IMR-90 (cell line): ENCODE measurements around the gene PLAAT4. TPM values are rescaled to one million over a fixed set of nuclear protein-coding genes. Genes with fewer than 3 reads are reported as not detected.
"Not testable (repeated sequence)": the region's sequence is repeated elsewhere in the genome, so short reads cannot be mapped to it uniquely, and the experiment has no call there.

Experiments used
- ATAC-seq: fragments of 200-7000 bp; cut with Tn5 transposase; 2 replicates; pipeline ENCODE4 v1.9.1; 2020; ENCODE audit warnings: low read depth, mild to moderate bottlenecking, moderate library complexity
- BruUV-seq: library from RNA; stranded (reverse); fragments of 400-500 nt; replicated peaks from 2 replicates; lab custom pipeline; 2021; lab: Mats Ljungman, UMichigan
- CTCF ChIA-PET: fragments of 300-600 bp; formaldehyde crosslinking; extraction: SDS; loops from one replicate; lab custom pipeline; 2021; ENCODE audit warnings: antibody characterized with exemption; lab: Yijun Ruan, JAX
- POLR2A ChIA-PET: fragments of 300-600 bp; sonication (Branson Sonifier 250); formaldehyde crosslinking; loops from one replicate; lab custom pipeline; 2022; ENCODE audit warnings: antibody characterized with exemption; ENCODE audit not compliant: unreplicated experiment; lab: Charles Lee
- DNase-seq: peaks from one replicate; pipeline ENCODE4 v3.0.0; 2013
- H2AFZ ChIP-seq: replicated peaks from 2 replicates; pipeline ENCODE3; 2013; ENCODE audit warnings: low read length, mild to moderate bottlenecking; ENCODE audit not compliant: poor library complexity
- H2AK5ac ChIP-seq: 2 replicates; pipeline ENCODE4 v1.6.1; 2013; ENCODE audit warnings: low read depth, low read length, inconsistent platforms
- H2AK9ac ChIP-seq: replicated peaks from 2 replicates; pipeline ENCODE3; 2013; ENCODE audit warnings: mild to moderate bottlenecking, low read depth, low read length, moderate library complexity; ENCODE audit not compliant: poor library complexity
- H2BK120ac ChIP-seq: 2 replicates; pipeline ENCODE4 v1.6.1; 2013; ENCODE audit warnings: low read depth, low read length, inconsistent platforms
- H2BK15ac ChIP-seq: 3 replicates; pipeline ENCODE4 v1.6.1; 2013; ENCODE audit warnings: low read depth, low read length, inconsistent platforms
- H2BK20ac ChIP-seq: 2 replicates; pipeline ENCODE4 v1.6.1; 2013; ENCODE audit warnings: low read depth, mild to moderate bottlenecking, inconsistent platforms, low read length, moderate library complexity
- H2BK5ac ChIP-seq: 2 replicates; pipeline ENCODE4 v1.6.1; 2013; ENCODE audit warnings: mild to moderate bottlenecking, low read depth, low read length, inconsistent platforms; ENCODE audit not compliant: poor library complexity, severe bottlenecking
- H3K14ac ChIP-seq: replicated peaks from 2 replicates; pipeline ENCODE4 v1.6.1; 2013; ENCODE audit warnings: low read depth, low read length, inconsistent platforms
- H3K18ac ChIP-seq: 2 replicates; pipeline ENCODE4 v1.6.1; 2013; ENCODE audit warnings: low read depth, low read length, control low read depth
- H3K23ac ChIP-seq: 2 replicates; pipeline ENCODE4 v1.6.1; 2013; ENCODE audit warnings: low read depth, low read length, inconsistent platforms
- H3K27ac ChIP-seq: 2 replicates; pipeline ENCODE4 v1.5.1; 2013; ENCODE audit warnings: mild to moderate bottlenecking, control low read depth, low read length; ENCODE audit not compliant: insufficient read depth
- H3K27me3 ChIP-seq: 2 replicates; pipeline ENCODE4 v1.6.1; 2013; ENCODE audit warnings: low read length; ENCODE audit not compliant: control insufficient read depth, insufficient read depth
- H3K36me3 ChIP-seq: 2 replicates; pipeline ENCODE4 v1.6.1; 2013; ENCODE audit warnings: low read length, mixed read lengths; ENCODE audit not compliant: control insufficient read depth, insufficient read depth
- H3K4ac ChIP-seq: 2 replicates; pipeline ENCODE4 v1.6.1; 2013; ENCODE audit warnings: low read depth, low read length, inconsistent platforms
- H3K4me1 ChIP-seq: 2 replicates; pipeline ENCODE4 v1.6.1; 2013; ENCODE audit warnings: low read length, mixed read lengths; ENCODE audit not compliant: control insufficient read depth, insufficient read depth
- H3K4me2 ChIP-seq: 2 replicates; pipeline ENCODE4 v1.6.1; 2013; ENCODE audit warnings: low read depth, mild to moderate bottlenecking, control low read depth, low read length, moderate library complexity
- H3K4me3 ChIP-seq: 2 replicates; pipeline ENCODE4 v1.5.1; 2013; ENCODE audit warnings: low read depth, mild to moderate bottlenecking, control low read depth, low read length, moderate library complexity; ENCODE audit not compliant: insufficient read depth
- H3K56ac ChIP-seq: 2 replicates; pipeline ENCODE4 v1.6.1; 2013; ENCODE audit warnings: low read length, inconsistent platforms; ENCODE audit not compliant: insufficient read depth; ENCODE audit errors: extremely low read depth
- H3K79me1 ChIP-seq, 2 experiments: 2 replicates each; pipeline ENCODE4 v1.6.1; 2013; ENCODE audit warnings: low read length in 2 of 2, inconsistent platforms in 1 of 2, low read depth in 1 of 2
- H3K9ac ChIP-seq: 2 replicates; pipeline ENCODE4 v1.6.1; 2013; ENCODE audit warnings: low read depth, low read length, control low read depth
- H3K9me1 ChIP-seq: 2 replicates; pipeline ENCODE4 v1.6.1; 2013; ENCODE audit warnings: low read length, inconsistent platforms; ENCODE audit not compliant: insufficient read depth
- H3K9me3 ChIP-seq: 2 replicates; pipeline ENCODE4 v1.6.1; 2013; ENCODE audit warnings: low read length; ENCODE audit not compliant: control insufficient read depth, insufficient read depth
- H4K20me1 ChIP-seq: 2 replicates; pipeline ENCODE4 v1.6.1; 2013; ENCODE audit warnings: low read length, inconsistent platforms; ENCODE audit not compliant: insufficient read depth
- H4K5ac ChIP-seq: 2 replicates; pipeline ENCODE4 v1.6.1; 2013; ENCODE audit warnings: mild to moderate bottlenecking, low read depth, low read length, control low read depth
- H4K8ac ChIP-seq, 2 experiments: 2 replicates each; pipeline ENCODE4 v1.6.1; 2013; ENCODE audit warnings: low read depth in 2 of 2, low read length in 2 of 2, control low read depth in 1 of 2, inconsistent platforms in 1 of 2
- H4K91ac ChIP-seq: 2 replicates; pipeline ENCODE4 v1.6.1; 2013; ENCODE audit warnings: low read depth, low read length, inconsistent platforms; ENCODE audit not compliant: insufficient read depth
- BHLHE40 ChIP-seq: fragments of 150-350 bp; IDR thresholded peaks from 2 replicates; pipeline ENCODE4 v1.6.1; 2016; ENCODE audit warnings: mild to moderate bottlenecking, low read depth, low read length
- MAFK ChIP-seq: IDR thresholded peaks from 2 replicates; pipeline ENCODE4 v1.6.1; 2012; ENCODE audit warnings: low read depth, low read length, improper control_type of control experiment
- WGBS, 2 experiments: methylation state at CpG; one replicate each; pipeline versions ENCODE4 v1.1.5 to v1.1.7; 2013; ENCODE audit warnings: missing lambda C conversion rate in 2 of 2; ENCODE audit not compliant: insufficient read length in 1 of 2; ENCODE audit errors: extremely low coverage in 2 of 2; 5-methylcytosine and 5-hydroxymethylcytosine counted together
- dilution Hi-C: fragments of 300-500 bp; cut with HindIII; formaldehyde crosslinking; loops from one replicate; pipeline ENCODE4 v1.14.3; 2018; ENCODE audit warnings: low sequenced_read_pairs; ENCODE audit not compliant: unreplicated experiment
- in situ Hi-C: fragments of 300-500 bp; cut with MboI; formaldehyde crosslinking; loops from 3 replicates; pipeline ENCODE4 v1.14.3; 2019; ENCODE audit warnings: low sequenced_read_pairs, inconsistent platforms, mixed read lengths
- intact Hi-C: fragments of 100-400 bp; cut with micrococcal nuclease; formaldehyde crosslinking; loops from 2 replicates; pipeline ENCODE4 v1.10.0; 2022
- polyA plus RNA-seq, 3 experiments: library from polyadenylated mRNA; depleted of rRNA; stranded (reverse); fragments of >200 nt; gene quantifications; 2 replicates each; pipeline ENCODE4 v1.2.3, GENCODE V29; 2012; ENCODE audit warnings: low replicate concordance in 1 of 3
- total RNA-seq: library from RNA; depleted of rRNA; stranded (reverse); fragments of >200 nt; gene quantifications from 2 replicates; pipeline ENCODE4 v1.2.3, GENCODE V29; 2012

The PLAAT4 gene
- total and polyA plus RNA-seq, 2 of the 4 experiments (the other 2 are of a cell fraction) = 0.17 to 0.18 TPM

- no peak overlapping the region for H3K9ac ChIP-seq
- peaks cover 2% of the 10 kb centered on the region for H3K27me3 ChIP-seq
- H3K23ac ChIP-seq = no peak overlapping the region
- no peak overlapping the region for H4K5ac ChIP-seq
- TF ChIP-seq BHLHE40 = no peak
- TF ChIP-seq MAFK = no peak
- H2AK5ac ChIP-seq = no peak overlapping the region
- no TSS peak for BruUV-seq
- H2BK20ac ChIP-seq = no peak overlapping the region
- in situ Hi-C loops (no loop called here), dilution Hi-C loops (no loop called here), intact Hi-C loops (no loop called here)
- no peak overlapping the region for H2BK120ac ChIP-seq
- H4K91ac ChIP-seq = no peak overlapping the region
- H3K27ac ChIP-seq = no peak overlapping the region
- CTCF ChIA-PET = no interaction called here
- H4K8ac ChIP-seq = no peak overlapping the region
- H2BK5ac ChIP-seq = no peak overlapping the region
- POLR2A ChIA-PET = no interaction called here
- no peaks in the 10 kb centered on the region for H3K36me3 ChIP-seq
- no peak overlapping the region for H3K18ac ChIP-seq
- WGBS, 2 experiments = no CpG with 5 or more reads among the region's 2 CpGs
- H3K14ac ChIP-seq = no peak overlapping the region
- no peaks in the 10 kb centered on the region for H4K20me1 ChIP-seq
- no peak overlapping the region for H3K4me3 ChIP-seq
- 0 out of 2 replicates have a peak, but pooled peaks cover 2% of the 10 kb centered on the region for H3K4me1 ChIP-seq
- H2AFZ ChIP-seq = no peak overlapping the region
- no peaks in the 10 kb centered on the region for H3K9me1 ChIP-seq
- no peak overlapping the region for H2AK9ac ChIP-seq
- DNase-seq (no peak), ATAC-seq (no peak)
- H3K79me1 ChIP-seq = no peaks in the 10 kb centered on the region
- H3K9me3 ChIP-seq = peaks cover 3% of the 10 kb centered on the region; the same call in 1 of the 2 replicates
- no peak overlapping the region for H2BK15ac ChIP-seq
- no peak overlapping the region for H3K4ac ChIP-seq
- no peak overlapping the region for H3K56ac ChIP-seq
- no peak overlapping the region for H3K4me2 ChIP-seq
Measured at GRCh38 chr11:63527667-63528066, 8.9 kb upstream of the PLAAT4 start.

- CTCF ChIA-PET, H4K91ac ChIP-seq, H2BK5ac ChIP-seq, DNase-seq, POLR2A ChIA-PET, H2BK20ac ChIP-seq, H3K4ac ChIP-seq, H3K36me3 ChIP-seq, dilution Hi-C loops, H3K4me2 ChIP-seq, H4K8ac ChIP-seq, ATAC-seq, H2AK9ac ChIP-seq, H3K79me1 ChIP-seq, H3K27me3 ChIP-seq, BruUV-seq, H3K9me3 ChIP-seq, H3K18ac ChIP-seq, intact Hi-C loops, H3K27ac ChIP-seq, H3K9me1 ChIP-seq, H2AK5ac ChIP-seq, H3K14ac ChIP-seq, H3K56ac ChIP-seq, H3K4me3 ChIP-seq, H3K4me1 ChIP-seq, H2AFZ ChIP-seq, H2BK120ac ChIP-seq, H2BK15ac ChIP-seq, in situ Hi-C loops, H4K20me1 ChIP-seq, H4K5ac ChIP-seq, H3K9ac ChIP-seq, H3K23ac ChIP-seq: not testable (repeated sequence)
- WGBS, 2 experiments = no CpG with 5 or more reads among the region's 11 CpGs
Measured at GRCh38 chr11:63528156-63528555, 8.5 kb upstream of the PLAAT4 start.
